GM12878 (cell line): ENCODE data around the gene TCIRG1. TPM values are rescaled to one million over a fixed set of nuclear protein-coding genes. Genes with fewer than 3 reads are reported as not detected.

ENCODE experiments used
- ATAC-seq: fragments of 200-7000 bp; cut with Tn5 transposase; 3 replicates; pipeline ENCODE4 v1.9.1; 2020; ENCODE audit warnings: mild to moderate bottlenecking, moderate library complexity
- BruUV-seq: library from RNA; stranded (reverse); fragments of 400-500 nt; replicated peaks from 2 replicates; lab custom pipeline; 2021; lab: Mats Ljungman, UMichigan
- CTCF ChIA-PET: fragments of 300-600 bp; sonication (Branson Sonifier 250); formaldehyde crosslinking; extraction: SDS; loops from one replicate; lab custom pipeline; 2021; ENCODE audit warnings: inconsistent platforms; lab: Yijun Ruan, JAX
- POLR2A ChIA-PET: fragments of 350-600 bp; formaldehyde crosslinking; extraction: SDS; loops from one replicate; lab custom pipeline; 2021; ENCODE audit warnings: inconsistent platforms; lab: Charles Lee
- RAD21 ChIA-PET: fragments of 300-600 bp; sonication (Branson Sonifier 250); formaldehyde crosslinking; loops from one replicate; lab custom pipeline; 2023; ENCODE audit warnings: antibody characterized with exemption; ENCODE audit not compliant: unreplicated experiment; lab: Charles Lee
- SMC1A ChIA-PET: fragments of 300-600 bp; sonication (Branson Sonifier 250); formaldehyde crosslinking; loops from one replicate; lab custom pipeline; 2023; ENCODE audit not compliant: unreplicated experiment, uncharacterized antibody; lab: Charles Lee
- DNase-seq: peaks from one replicate; pipeline ENCODE4 v3.0.0-alpha.2; 2011; ENCODE audit warnings: low read depth, low spot score
- FAIRE-seq: peaks from 3 replicates; lab custom pipeline; 2011; peaks lifted over from hg19 to GRCh38; lab: Jason Lieb, UNC
- H2AFZ ChIP-seq: 2 replicates; pipeline ENCODE4 v1.6.0; 2011; ENCODE audit warnings: low read depth, low read length, control low read depth; ENCODE audit not compliant: control insufficient read depth
- H3K27ac ChIP-seq: 2 replicates; pipeline ENCODE4 v1.5.1; 2011; ENCODE audit warnings: control low read depth; ENCODE audit not compliant: control insufficient read depth, insufficient read depth
- H3K27me3 ChIP-seq, 2 experiments: replicated peaks in 1 of 2; 2 replicates each; pipeline versions ENCODE4 v1.6.0 to v1.6.1; 2011; ENCODE audit warnings: low read length in 1 of 2; ENCODE audit not compliant: control insufficient read depth in 2 of 2, insufficient read depth in 2 of 2
- H3K36me3 ChIP-seq, 2 experiments: 2 replicates each; pipeline ENCODE4 v1.5.1; 2011; ENCODE audit warnings: low read length in 1 of 2; ENCODE audit not compliant: control insufficient read depth in 2 of 2, insufficient read depth in 2 of 2
- H3K4me1 ChIP-seq: 2 replicates; pipeline ENCODE4 v1.6.1; 2011; ENCODE audit warnings: mild to moderate bottlenecking, low read length, moderate library complexity, mixed read lengths; ENCODE audit not compliant: control insufficient read depth, insufficient read depth
- H3K4me2 ChIP-seq: 2 replicates; pipeline ENCODE4 v1.6.0; 2011; ENCODE audit warnings: control low read depth; ENCODE audit not compliant: control insufficient read depth, insufficient read depth
- H3K4me3 ChIP-seq: fragments of 200-600 bp; sonication (generic); 2 replicates; pipeline ENCODE4 v1.5.1; 2016
- H3K79me2 ChIP-seq: 2 replicates; pipeline ENCODE4 v1.6.0; 2011; ENCODE audit warnings: low read length; ENCODE audit not compliant: control insufficient read depth, insufficient read depth
- H3K9ac ChIP-seq: 2 replicates; pipeline ENCODE4 v1.8.0; 2011; ENCODE audit warnings: low read length, control low read depth, mixed read lengths; ENCODE audit not compliant: control insufficient read depth, insufficient read depth
- H3K9me3 ChIP-seq: replicated peaks from 3 replicates; pipeline ENCODE4 v1.5.1; 2011; ENCODE audit warnings: mild to moderate bottlenecking, low read length; ENCODE audit not compliant: control insufficient read depth, insufficient read depth
- H4K20me1 ChIP-seq: 2 replicates; pipeline ENCODE4 v1.6.0; 2011; ENCODE audit not compliant: control insufficient read depth, insufficient read depth
- CBFB ChIP-seq: IDR thresholded peaks from 2 replicates; pipeline ENCODE4 v1.6.1; 2016; ENCODE audit warnings: antibody characterized with exemption, low read depth
- CHD4 ChIP-seq: fragments of 200-600 bp; sonication (generic); IDR thresholded peaks from 2 replicates; pipeline ENCODE4 v1.6.1; 2016; ENCODE audit warnings: mild to moderate bottlenecking
- GATAD2B ChIP-seq: fragments of 450-650 bp; conservative IDR thresholded peaks from 2 replicates; pipeline ENCODE4 v1.6.1; 2017; ENCODE audit warnings: low read depth, mild to moderate bottlenecking, moderate library complexity
- HDAC2 ChIP-seq: fragments of 200-600 bp; sonication (generic); IDR thresholded peaks from 2 replicates; pipeline ENCODE4 v1.6.1; 2017
- HSF1 ChIP-seq: fragments of 150-350 bp; IDR thresholded peaks from 2 replicates; pipeline ENCODE4 v1.6.1; 2014; ENCODE audit warnings: mild to moderate bottlenecking, low read depth, low read length
- NRF1 ChIP-seq: conservative IDR thresholded peaks from 2 replicates; pipeline ENCODE4 v1.6.1; 2011; ENCODE audit warnings: mild to moderate bottlenecking, low read depth, low read length, improper control_type of control experiment
- PAX5 ChIP-seq: IDR thresholded peaks from 2 replicates; pipeline ENCODE4 v1.6.1; 2011; ENCODE audit warnings: low read depth, low read length, borderline replicate concordance
- RAD21 ChIP-seq: IDR thresholded peaks from 2 replicates; pipeline ENCODE4 v1.6.1; 2011; ENCODE audit warnings: mild to moderate bottlenecking, low read depth, low read length, moderate library complexity; ENCODE audit not compliant: insufficient read depth
- WGBS: methylation state at CpG from one replicate; pipeline ENCODE4 v1.1.6; 2016; ENCODE audit warnings: low lambda C conversion rate; ENCODE audit not compliant: insufficient replicate concordance, insufficient coverage; ENCODE audit errors: missing lambda C conversion rate; 5-methylcytosine and 5-hydroxymethylcytosine counted together
- in situ Hi-C: fragments of 300-500 bp; cut with MboI; formaldehyde crosslinking; loops from 9 replicates; pipeline ENCODE4 v1.14.3; 2018; ENCODE audit warnings: mixed read lengths
- intact Hi-C: fragments of 100-400 bp; cut with micrococcal nuclease; formaldehyde crosslinking; loops from one replicate; pipeline ENCODE4 v1.14.2; 2022; ENCODE audit not compliant: unreplicated experiment
- polyA plus RNA-seq, 11 experiments: library from polyadenylated mRNA; depleted of rRNA in 4 of 11; unstranded in 6 of 11; stranded (reverse) in 5 of 11; fragments of >200 nt; fragmentation: Nextera tagmentation in 4 of 11; fragmentation: Illumina TruSeq in 1 of 11; extraction: Ambion mirVana in 4 of 11; extraction: Trizol in 1 of 11; gene quantifications; 1 replicate in 1 of 11; 2 replicates in 10 of 11; pipeline versions ENCODE4 v1.2.1 to v1.2.3, GENCODE V29; 2011 to 2016; ENCODE audit warnings: inconsistent platforms in 2 of 11, missing spikeins in 2 of 11, low read depth in 1 of 11
- total RNA-seq, 4 experiments: library from RNA; depleted of rRNA in 3 of 4; stranded (reverse); fragments of >200 nt in 3 of 4; fragmentation: Illumina TruSeq in 1 of 4; extraction: Trizol in 1 of 4; gene quantifications; 2 replicates each; pipeline versions ENCODE4 v1.2.1 to v1.2.3, GENCODE V29; 2013 to 2021

The TCIRG1 gene
- total and polyA plus RNA-seq, 10 of the 15 experiments (the other 5 are each of a cell fraction or from before 2014, with no cell fraction given): 0.76 to 218 (median 87.4) TPM

- Histone ChIP-seq H3K79me2 (peaks cover 4% of the 10 kb centered on the region), H2AFZ (no peak overlapping the region), H3K4me2 (no peak overlapping the region), H3K9me3 (no peaks in the 10 kb centered on the region), H4K20me1 (no peaks in the 10 kb centered on the region), H3K9ac (no peak overlapping the region), H3K36me3 (no peaks in the 10 kb centered on the region), H3K4me1 (peaks cover 27% of the 10 kb centered on the region), H3K27ac (no peak overlapping the region), H3K4me3 (no peak overlapping the region), H3K27me3 (no peaks in the 10 kb centered on the region)
- FAIRE-seq: no peak
- DNase-seq: no peak
- ChIA-PET POLR2A (no interaction called here), CTCF (interaction anchor here (1.1 to 4.6 kb wide), 4 partner anchors 14 to 203 kb away, joined by 3 to 57 read pairs (median 14); no protein-coding TSS in a partner anchor), RAD21 (no interaction called here), SMC1A (interaction anchor here (1.8 kb wide), 1 partner anchor 204 kb away, joined by 6 read pairs; no protein-coding TSS in a partner anchor)
- TF ChIP-seq CBFB: no peak
- no peak for TF ChIP-seq CHD4
- TF ChIP-seq GATAD2B: no peak
- TF ChIP-seq HSF1: no peak
- TF ChIP-seq PAX5: no peak
- TF ChIP-seq RAD21: no peak
- no peak for TF ChIP-seq HDAC2
- no peak for TF ChIP-seq NRF1
- in situ Hi-C loops (loop anchor here (5.0 kb wide), 1 partner anchor 200 kb away; no protein-coding TSS in a partner anchor), intact Hi-C loops (loop anchor here (10.0 kb wide), 1 partner anchor 117 kb away; the partner anchor contains the start of gene CHKA)
- 70% methylated on average over 16 of the region's 16 CpGs for WGBS
- ATAC-seq: no peak
- BruUV-seq: no TSS peak
These were observed 31.1 kb upstream of the TCIRG1 start for GRCh38 chr11:68007498-68008380.
